Measurements from ENCODE around the gene FOXP4. TPM values are rescaled to one million over a fixed set of nuclear protein-coding genes. Genes with fewer than 3 reads are reported as not detected.

Gene FOXP4
- total RNA-seq, 4 donors from 2014 or later, result 12.6 to 42.4 (median 23.7) TPM

DNA sequence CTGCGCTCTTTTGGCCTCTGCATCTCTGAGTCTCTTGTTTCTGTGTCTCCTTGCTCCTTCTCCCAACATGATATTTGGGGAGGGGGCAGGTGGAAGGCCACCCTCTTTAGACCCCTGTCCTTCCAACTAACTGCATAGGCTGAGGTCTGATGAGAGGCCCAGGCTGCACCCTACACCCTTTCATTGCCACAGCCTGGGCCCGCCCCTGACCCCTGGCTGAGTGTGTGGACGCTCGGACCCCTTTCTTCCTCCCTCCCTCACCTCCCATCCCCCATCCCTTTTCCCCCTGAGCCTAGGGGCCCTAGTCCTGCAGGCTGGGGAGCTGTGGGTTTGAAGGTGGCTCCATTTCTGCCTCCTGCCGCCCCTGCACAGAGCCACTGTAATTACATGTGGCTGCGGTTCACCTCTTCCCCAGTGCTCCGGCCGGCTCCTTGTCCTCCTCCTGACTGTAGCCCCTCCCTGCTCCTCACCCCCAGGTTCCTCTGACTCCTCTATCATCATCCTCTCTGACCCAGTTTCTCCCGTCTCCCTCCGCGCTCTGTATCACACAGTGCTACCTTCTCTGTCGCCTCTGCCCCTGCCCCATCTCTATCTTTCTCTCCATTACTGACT lies 98.9 kb downstream of the FOXP4 start:
- no peaks in the 10 kb centered on the region for H3K36me3 ChIP-seq
- H3K4me1 ChIP-seq, result no peaks in the 10 kb centered on the region
- DNase-seq, result no peak
- intact Hi-C loops (cut with DNase I), result no loop called here
- no peak for TF ChIP-seq POLR2A (IDR thresholded peaks at IDR 0.05)
- TF ChIP-seq CTCF (IDR thresholded peaks at IDR 0.05), result no peak
- WGBS, 2 donors, result 79 to 89% methylated on average over 12 of the region's 12 CpGs
- no peaks in the 10 kb centered on the region for H3K27me3 ChIP-seq
- no peak overlapping the region for H3K27ac ChIP-seq
- H3K9me3 ChIP-seq, result no peaks in the 10 kb centered on the region
- H3K4me3 ChIP-seq (replicated peaks in 1 of 3), result no peak overlapping the region

- no peak overlapping the region for H3K4me3 ChIP-seq (replicated peaks in 1 of 3)
- no peak for DNase-seq
- no peaks in the 10 kb centered on the region for H3K36me3 ChIP-seq
- no peaks in the 10 kb centered on the region for H3K27me3 ChIP-seq
- H3K27ac ChIP-seq, result no peak overlapping the region
- H3K4me1 ChIP-seq, result no peaks in the 10 kb centered on the region
- 85 to 88% methylated on average over 13 to 14 of the region's 14 CpGs for WGBS, 2 donors
- no peaks in the 10 kb centered on the region for H3K9me3 ChIP-seq
- intact Hi-C loops (cut with DNase I), result no loop called here
- TF ChIP-seq POLR2A (IDR thresholded peaks at IDR 0.05) (no peak), CTCF (IDR thresholded peaks at IDR 0.05) (no peak)
These were observed 100.0 kb downstream of the FOXP4 start for GRCh38 chr6:41646026-41646795.

DNA sequence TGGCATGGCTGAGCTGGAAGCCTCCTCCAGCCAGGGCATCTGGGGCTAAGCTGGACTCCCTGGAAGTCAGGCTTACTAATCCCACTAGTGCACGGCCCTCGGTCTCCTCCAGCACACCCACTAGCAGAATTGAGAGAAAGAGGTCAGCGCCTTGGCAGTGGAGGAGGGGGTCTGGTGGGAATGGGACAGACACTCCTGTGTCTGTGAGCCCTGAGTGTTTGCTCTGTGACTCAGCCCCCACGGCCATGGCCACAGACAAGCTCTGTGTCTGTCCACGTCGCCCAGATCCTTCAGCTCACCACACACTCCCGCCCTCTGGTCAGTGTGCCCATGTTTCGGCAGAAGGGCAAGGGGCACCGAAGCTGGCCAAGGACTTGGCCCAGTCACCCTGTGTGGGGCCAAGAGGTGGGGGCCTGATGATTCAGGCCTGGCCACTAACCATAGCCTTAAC lies 100.9 kb downstream of the FOXP4 start:
- TF ChIP-seq POLR2A (IDR thresholded peaks at IDR 0.05), result no peak
- TF ChIP-seq CTCF (IDR thresholded peaks at IDR 0.05), result no peak
- no peaks in the 10 kb centered on the region for H3K4me1 ChIP-seq
- no peaks in the 10 kb centered on the region for H3K9me3 ChIP-seq
- 74 to 90% methylated on average over 9 of the region's 9 CpGs for WGBS, 2 donors
- H3K4me3 ChIP-seq (replicated peaks in 1 of 3), result no peak overlapping the region
- H3K36me3 ChIP-seq, result no peaks in the 10 kb centered on the region
- no peak for DNase-seq
- no peak overlapping the region for H3K27ac ChIP-seq
- intact Hi-C loops (cut with DNase I), result no loop called here
- H3K27me3 ChIP-seq, result no peaks in the 10 kb centered on the region

GRCh38 chr6:41648070-41648585 lies 101.9 kb downstream of the FOXP4 start:
- WGBS, 2 donors, result 87 to 92% methylated on average over 7 of the region's 7 CpGs
- DNase-seq, result no peak
- intact Hi-C loops (cut with DNase I), result no loop called here
- no peak overlapping the region for H3K27ac ChIP-seq
- no peaks in the 10 kb centered on the region for H3K36me3 ChIP-seq
- H3K27me3 ChIP-seq, result no peaks in the 10 kb centered on the region
- H3K4me1 ChIP-seq, result no peaks in the 10 kb centered on the region
- no peaks in the 10 kb centered on the region for H3K9me3 ChIP-seq
- TF ChIP-seq CTCF (IDR thresholded peaks at IDR 0.05), result no peak
- no peak for TF ChIP-seq POLR2A (IDR thresholded peaks at IDR 0.05)
- H3K4me3 ChIP-seq (replicated peaks in 1 of 3), result no peak overlapping the region

DNA sequence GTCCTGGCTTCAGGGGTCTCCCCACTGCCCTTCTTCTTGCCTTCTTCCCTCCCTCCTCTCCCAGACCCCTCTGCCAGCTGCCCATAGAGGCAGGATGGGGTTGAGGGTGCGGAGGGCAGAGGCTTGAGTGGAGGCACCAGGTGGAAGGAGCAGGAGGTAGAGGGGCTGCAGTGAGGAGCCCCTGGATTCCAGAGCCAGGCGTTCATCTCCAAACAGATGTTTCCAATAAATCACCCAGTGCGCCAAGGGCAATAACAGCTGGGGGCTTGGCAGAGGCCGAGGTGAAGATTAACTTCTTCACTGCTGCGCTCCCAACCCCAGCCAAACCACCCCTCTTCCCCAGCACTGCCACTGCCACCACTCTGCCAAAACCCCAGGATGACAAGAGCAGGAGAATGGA lies 102.7 kb downstream of the FOXP4 start:
- no peak overlapping the region for H3K4me3 ChIP-seq (replicated peaks in 1 of 3)
- H3K4me1 ChIP-seq, result no peaks in the 10 kb centered on the region
- intact Hi-C loops (cut with DNase I), result no loop called here
- no peak for TF ChIP-seq CTCF (IDR thresholded peaks at IDR 0.05)
- no peak for TF ChIP-seq POLR2A (IDR thresholded peaks at IDR 0.05)
- no peak for DNase-seq
- H3K27me3 ChIP-seq, result no peaks in the 10 kb centered on the region
- no peaks in the 10 kb centered on the region for H3K36me3 ChIP-seq
- H3K27ac ChIP-seq, result no peak overlapping the region
- no peaks in the 10 kb centered on the region for H3K9me3 ChIP-seq
- 88 to 91% methylated on average over 5 of the region's 5 CpGs for WGBS, 2 donors

All from thyroid gland (tissue), 4 donors.